ENCODE results near the gene LRRC4C.

DNA sequence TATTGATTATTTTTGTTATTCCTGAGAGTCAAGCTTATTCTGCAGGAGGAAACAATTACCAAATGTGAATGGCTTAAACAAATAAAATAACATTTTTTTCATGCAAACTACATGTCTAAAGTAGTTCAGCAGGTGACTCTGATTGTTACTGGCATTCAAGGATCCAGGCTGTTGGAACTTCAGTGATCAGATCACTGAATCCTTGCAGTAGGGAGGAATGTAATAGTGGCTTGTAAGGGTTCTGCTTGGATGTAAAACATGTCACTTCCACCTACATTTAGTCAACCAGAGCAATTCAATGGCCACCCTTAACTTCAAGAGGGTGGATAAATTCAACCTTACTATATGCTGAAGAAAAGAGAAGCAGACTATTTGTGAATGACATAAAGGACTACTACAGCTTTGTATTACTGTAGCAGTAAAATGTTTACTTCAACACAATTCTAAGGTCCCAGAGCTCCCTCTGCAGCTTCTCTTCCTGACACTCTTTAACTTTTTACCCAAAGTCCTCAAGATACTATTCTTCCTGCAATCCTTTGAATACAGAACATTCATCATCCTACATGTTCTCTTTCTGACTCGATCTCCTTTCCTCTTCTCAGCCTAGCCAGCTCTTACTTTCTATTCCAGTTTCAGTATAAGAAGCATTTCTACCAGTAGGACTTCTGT, 284.0 kb downstream of the LRRC4C start:
- TF ChIP-seq, protein P1, sequence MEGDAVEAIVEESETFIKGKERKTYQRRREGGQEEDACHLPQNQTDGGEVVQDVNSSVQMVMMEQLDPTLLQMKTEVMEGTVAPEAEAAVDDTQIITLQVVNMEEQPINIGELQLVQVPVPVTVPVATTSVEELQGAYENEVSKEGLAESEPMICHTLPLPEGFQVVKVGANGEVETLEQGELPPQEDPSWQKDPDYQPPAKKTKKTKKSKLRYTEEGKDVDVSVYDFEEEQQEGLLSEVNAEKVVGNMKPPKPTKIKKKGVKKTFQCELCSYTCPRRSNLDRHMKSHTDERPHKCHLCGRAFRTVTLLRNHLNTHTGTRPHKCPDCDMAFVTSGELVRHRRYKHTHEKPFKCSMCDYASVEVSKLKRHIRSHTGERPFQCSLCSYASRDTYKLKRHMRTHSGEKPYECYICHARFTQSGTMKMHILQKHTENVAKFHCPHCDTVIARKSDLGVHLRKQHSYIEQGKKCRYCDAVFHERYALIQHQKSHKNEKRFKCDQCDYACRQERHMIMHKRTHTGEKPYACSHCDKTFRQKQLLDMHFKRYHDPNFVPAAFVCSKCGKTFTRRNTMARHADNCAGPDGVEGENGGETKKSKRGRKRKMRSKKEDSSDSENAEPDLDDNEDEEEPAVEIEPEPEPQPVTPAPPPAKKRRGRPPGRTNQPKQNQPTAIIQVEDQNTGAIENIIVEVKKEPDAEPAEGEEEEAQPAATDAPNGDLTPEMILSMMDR (conservative IDR thresholded peaks at IDR 0.05; ENCODE audit: low read depth in 2 of 2): peak; percentile 53 to 62
- TF ChIP-seq POLR2AphosphoS5 (IDR thresholded peaks at IDR 0.05; ENCODE audit: low read depth) (no peak), EZH2 (IDR thresholded peaks at IDR 0.05; ENCODE audit: low read depth, unreplicated experiment) (no peak), CREB1 (CRISPR knock-in tag; IDR thresholded peaks at IDR 0.05; ENCODE audit: low read depth) (no peak), JUNB (IDR thresholded peaks at IDR 0.05; ENCODE audit: unreplicated experiment) (no peak), NANOG (IDR thresholded peaks at IDR 0.05; ENCODE audit: borderline replicate concordance) (no peak), EZH2phosphoT487 (IDR thresholded peaks at IDR 0.05; ENCODE audit: unreplicated experiment) (no peak), ZNF114 (CRISPR knock-in tag; IDR thresholded peaks at IDR 0.05) (no peak), ZNF331 (CRISPR knock-in tag; IDR thresholded peaks at IDR 0.05; ENCODE audit: low read depth) (no peak)
- TF ChIP-seq, protein P2, sequence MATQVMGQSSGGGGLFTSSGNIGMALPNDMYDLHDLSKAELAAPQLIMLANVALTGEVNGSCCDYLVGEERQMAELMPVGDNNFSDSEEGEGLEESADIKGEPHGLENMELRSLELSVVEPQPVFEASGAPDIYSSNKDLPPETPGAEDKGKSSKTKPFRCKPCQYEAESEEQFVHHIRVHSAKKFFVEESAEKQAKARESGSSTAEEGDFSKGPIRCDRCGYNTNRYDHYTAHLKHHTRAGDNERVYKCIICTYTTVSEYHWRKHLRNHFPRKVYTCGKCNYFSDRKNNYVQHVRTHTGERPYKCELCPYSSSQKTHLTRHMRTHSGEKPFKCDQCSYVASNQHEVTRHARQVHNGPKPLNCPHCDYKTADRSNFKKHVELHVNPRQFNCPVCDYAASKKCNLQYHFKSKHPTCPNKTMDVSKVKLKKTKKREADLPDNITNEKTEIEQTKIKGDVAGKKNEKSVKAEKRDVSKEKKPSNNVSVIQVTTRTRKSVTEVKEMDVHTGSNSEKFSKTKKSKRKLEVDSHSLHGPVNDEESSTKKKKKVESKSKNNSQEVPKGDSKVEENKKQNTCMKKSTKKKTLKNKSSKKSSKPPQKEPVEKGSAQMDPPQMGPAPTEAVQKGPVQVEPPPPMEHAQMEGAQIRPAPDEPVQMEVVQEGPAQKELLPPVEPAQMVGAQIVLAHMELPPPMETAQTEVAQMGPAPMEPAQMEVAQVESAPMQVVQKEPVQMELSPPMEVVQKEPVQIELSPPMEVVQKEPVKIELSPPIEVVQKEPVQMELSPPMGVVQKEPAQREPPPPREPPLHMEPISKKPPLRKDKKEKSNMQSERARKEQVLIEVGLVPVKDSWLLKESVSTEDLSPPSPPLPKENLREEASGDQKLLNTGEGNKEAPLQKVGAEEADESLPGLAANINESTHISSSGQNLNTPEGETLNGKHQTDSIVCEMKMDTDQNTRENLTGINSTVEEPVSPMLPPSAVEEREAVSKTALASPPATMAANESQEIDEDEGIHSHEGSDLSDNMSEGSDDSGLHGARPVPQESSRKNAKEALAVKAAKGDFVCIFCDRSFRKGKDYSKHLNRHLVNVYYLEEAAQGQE (IDR thresholded peaks at IDR 0.05; ENCODE audit: unreplicated experiment): no peak
- TF ChIP-seq, protein P3, sequence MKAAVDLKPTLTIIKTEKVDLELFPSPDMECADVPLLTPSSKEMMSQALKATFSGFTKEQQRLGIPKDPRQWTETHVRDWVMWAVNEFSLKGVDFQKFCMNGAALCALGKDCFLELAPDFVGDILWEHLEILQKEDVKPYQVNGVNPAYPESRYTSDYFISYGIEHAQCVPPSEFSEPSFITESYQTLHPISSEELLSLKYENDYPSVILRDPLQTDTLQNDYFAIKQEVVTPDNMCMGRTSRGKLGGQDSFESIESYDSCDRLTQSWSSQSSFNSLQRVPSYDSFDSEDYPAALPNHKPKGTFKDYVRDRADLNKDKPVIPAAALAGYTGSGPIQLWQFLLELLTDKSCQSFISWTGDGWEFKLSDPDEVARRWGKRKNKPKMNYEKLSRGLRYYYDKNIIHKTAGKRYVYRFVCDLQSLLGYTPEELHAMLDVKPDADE (IDR thresholded peaks at IDR 0.05): no peak

Data from GM23338 (cell line).